ENCODE results near the gene DLX3.
A peak's percentile ranks its signal among the peaks of the same experiment; 100 is the strongest.

The DLX3 gene

DNA sequence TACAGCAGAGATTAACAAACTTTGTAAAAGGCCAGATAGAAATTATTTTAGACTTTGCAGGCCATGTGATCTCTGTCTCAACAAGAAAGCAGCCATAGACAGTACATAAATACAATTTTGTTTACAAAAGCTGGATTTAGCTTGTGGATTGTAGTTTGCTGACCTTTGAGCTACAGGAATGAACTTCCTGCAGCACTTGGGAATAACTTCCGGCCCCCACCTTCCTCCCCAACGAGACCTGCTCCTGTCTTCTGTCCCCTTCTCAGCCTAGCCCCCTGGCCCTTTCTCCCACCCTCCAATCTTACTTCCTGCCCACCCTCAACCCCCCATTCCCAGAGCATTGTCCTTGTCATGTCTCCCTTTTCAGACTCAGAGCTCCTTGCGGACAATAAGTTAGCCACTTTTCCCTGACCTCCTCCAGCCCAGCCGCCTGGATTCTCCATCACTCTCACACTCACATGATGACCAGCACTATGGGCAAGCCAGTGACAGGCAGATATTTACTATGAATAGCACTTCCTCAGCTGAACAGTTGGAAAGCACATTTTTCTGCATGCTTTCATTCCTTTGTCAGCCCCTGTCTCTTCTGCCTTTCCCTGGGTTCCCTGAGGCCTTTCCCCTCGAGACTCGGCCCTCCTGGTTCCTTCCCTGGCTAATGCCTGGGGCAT, 27.6 kb upstream of the DLX3 start:
- DNase-seq: no peak

DNA sequence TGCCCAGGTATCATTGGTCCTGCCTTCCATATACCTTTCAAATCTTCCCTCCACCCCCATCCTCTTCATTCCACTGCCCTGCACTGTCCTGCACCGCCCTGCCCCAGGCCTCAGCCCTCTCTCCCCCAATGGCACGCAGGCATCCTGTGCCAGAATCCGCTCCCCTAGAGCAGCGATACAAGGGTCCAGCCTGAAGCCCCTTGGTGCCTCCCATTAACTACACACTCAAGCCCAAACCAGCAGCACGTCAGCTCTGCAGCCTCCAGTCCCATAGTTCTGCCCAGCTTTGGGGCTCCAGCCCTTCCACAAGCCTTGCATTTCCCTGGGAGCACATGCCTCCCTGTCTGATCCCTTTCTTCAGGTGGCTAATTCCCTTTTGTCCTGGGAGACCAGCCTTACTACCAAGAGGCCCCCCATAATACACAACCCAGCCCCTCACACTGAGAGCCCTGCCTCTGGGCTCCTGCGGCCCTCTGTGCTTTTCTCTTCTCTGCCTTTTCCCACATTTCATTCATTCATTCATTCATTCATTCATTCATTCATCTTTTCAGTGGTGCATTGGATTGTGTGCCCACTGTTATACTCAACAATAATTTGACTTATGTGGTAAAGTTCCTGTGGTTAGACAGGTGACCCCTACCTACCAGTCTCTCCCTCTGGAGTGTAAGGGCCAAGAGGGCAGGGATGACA, 26.8 kb upstream of the DLX3 start:
- no peak for DNase-seq

DNA sequence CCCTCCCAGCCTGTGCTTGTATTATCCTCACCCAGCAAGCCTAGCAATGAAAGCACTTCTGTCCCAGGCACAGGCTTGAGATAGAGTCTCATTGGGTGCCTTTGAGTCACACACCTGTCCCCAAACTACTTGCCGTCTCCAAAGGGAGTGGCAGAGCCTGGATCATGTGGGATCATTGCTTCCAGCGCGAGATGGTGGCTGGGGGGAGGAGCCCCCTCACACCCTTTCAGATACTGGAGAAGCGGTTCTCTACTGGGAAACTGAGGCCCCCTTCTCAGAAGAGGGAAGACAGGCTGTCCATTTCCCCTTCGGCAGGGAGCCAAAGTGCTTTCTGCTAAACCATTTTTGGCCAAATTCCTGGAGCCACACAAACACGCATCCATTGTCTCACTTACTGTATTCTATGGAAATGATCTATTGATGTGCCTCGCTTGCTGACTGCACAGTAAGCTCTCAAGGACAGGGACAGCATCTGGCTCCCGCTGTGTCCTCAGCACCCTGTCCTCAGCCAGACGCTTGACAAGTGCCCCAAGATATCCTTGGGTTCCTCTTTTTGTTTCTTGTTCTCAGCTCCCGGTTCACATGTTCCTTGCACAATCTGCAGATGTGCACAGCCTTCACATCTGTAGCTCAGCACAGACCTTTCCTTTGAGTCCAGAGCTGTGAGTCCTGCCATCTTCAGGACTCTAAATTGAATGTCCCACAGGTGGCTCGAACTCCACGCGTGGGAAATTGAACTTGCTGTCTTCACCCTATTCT, 26.0 kb upstream of the DLX3 start:
- no peak for DNase-seq

DNA sequence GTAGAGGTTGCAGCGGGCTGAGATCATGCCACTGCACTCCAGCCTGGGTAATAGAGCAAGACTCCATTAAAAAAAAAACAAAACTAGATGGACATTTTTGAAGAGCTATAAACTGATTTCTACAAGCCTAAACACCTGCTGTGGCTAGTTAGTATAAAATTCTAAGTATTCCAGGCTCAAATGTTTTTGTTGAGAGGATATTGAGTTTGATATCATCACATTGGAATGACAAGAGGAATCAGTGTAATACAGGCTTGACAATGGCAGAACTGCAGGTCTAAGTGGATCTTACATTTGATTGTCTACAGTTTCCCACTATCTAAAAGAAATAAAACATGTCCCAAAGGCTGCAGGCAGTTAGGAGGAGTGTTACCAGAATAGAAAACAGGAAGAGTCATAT, 23.9 kb upstream of the DLX3 start:
- DNase-seq: no peak

DNA sequence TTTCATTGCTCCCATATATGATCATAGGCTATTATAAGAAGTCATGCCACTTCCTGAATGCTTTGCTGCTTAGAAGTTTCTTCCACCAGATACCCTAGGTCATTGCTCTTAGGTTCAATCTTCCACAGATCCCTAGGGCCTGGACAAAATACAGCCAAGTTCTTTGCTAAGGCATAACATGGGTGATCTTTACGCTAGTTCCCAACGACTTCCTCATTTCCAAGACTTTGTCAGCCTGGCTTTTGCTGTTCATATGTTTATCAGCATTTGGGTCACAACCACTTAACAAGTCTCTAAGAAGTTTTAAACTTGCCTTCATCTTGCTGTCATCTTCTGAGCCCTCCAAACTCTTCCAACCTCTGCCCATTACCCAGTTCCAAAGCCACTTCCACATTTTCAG, 20.1 kb upstream of the DLX3 start:
- no peak for DNase-seq

DNA sequence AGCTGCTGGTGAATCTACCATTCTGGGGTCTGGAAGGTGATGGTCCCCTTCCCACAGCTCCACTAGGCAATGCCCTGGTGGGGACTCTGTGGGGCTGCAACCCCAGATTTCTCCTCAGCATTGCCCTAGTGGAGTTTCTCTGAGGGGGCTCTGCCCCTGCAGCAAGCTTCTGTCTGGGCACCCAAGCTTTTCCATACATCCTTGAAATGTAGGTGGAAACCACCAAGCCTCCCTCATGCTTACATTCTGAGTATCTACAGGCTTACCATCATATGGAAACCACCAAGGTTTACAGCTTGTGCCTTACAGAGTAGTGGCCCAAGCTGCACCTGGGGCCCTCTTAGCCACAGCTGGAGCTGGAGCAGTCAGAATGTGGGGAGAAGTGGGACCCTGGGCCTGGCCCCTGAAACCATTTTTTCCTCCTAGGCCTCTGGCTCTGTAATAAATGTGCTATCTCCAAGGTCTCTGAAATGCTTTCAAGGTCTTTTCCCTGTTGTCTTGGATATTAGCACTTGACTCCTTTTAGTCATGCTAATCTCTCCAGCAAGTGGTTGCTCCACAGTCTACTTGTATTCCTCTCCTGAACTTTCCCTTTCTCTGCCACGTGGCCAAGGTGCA, 19.6 kb upstream of the DLX3 start:
- DNase-seq: no peak

DNA sequence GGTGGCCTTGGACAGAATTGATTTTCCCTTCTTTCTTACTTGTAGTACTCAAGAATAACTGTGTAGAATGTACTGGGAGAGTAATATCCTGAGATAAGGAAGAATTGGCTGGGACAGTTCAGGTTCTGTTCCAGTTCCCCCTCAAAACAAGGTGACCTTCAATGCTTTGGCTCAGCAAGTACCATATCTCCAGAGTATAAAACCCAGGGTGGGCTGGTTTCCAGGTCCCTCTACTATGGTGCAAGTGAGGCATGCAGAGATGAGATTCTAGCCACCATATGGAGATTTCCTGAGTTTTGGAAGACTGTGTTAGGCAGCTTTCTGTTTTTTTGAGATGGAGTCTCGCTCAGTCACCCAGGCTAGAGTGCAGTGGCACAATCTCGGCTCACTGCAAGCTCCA, 18.1 kb upstream of the DLX3 start:
- DNase-seq: no peak

DNA sequence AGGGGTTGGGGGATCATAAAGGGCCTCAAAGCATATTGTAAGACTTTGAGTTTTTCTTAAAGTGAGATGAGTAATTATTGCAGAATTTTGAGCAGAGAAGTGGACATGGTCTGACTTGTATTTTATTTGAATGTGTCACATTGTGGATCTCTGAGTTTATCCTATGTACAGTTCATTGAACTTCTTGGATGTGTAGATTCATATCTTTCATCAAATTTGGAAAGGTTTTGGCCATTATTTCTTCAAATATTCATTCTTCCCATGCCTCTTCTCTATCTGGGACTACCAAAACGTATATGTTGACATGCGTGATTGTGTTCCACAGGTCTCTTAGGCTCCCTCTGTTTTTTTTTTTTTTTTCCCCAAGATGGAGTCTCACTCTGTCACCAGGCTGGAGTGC, 14.3 kb upstream of the DLX3 start:
- no peak for DNase-seq

DNA sequence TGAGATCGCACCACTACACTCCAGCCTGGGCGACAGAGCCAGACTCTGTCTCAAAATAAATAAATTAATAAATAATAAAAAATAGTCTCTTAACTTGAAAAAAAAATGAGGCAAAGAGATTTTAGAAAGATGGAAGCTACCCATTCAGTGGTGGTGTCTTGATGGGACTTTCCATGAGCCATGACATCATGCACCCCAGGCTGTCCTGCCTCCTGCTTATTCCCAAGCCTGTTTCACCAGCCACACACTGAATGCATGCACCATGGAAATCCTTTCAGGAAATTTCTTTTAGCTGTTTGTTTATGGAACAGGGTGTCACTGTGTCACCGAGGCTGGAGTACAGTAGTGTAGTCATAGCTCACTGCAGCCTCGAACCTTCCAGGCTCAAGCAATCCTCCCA, 8.9 kb upstream of the DLX3 start:
- no peak for DNase-seq

DNA sequence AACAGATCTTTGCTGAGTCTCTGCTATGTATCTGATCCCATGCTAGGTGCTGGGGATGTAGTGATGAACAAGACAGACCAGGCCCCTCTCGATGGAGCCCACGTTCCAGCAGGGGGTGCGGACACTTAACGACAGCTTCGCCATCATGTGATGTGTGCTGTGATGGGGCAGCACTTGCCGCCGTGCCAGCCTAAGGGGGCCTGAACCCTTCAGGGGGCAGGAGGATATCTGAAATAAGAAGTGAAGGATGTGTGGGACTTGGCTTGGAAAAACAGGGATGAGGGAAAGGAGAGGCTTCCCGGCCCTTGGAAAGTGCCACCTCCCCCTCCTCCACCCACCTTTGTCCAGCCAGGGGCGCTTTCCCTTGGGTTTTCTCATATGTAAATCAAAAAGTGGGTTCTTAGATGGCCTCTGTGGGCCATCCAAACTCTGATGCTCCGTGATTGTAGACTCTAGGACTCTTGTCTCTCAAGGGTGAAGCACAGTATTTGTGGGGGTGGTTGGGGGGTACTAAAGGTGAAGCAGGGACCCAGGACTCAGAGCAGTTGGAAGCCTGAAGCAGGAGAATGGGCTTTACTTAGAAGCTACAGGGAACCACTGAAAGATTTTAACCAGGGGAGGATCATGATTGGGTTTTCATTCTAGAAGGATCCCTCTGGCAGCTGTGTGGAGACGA, 4.0 kb upstream of the DLX3 start:
- DNase-seq: no peak

DNA sequence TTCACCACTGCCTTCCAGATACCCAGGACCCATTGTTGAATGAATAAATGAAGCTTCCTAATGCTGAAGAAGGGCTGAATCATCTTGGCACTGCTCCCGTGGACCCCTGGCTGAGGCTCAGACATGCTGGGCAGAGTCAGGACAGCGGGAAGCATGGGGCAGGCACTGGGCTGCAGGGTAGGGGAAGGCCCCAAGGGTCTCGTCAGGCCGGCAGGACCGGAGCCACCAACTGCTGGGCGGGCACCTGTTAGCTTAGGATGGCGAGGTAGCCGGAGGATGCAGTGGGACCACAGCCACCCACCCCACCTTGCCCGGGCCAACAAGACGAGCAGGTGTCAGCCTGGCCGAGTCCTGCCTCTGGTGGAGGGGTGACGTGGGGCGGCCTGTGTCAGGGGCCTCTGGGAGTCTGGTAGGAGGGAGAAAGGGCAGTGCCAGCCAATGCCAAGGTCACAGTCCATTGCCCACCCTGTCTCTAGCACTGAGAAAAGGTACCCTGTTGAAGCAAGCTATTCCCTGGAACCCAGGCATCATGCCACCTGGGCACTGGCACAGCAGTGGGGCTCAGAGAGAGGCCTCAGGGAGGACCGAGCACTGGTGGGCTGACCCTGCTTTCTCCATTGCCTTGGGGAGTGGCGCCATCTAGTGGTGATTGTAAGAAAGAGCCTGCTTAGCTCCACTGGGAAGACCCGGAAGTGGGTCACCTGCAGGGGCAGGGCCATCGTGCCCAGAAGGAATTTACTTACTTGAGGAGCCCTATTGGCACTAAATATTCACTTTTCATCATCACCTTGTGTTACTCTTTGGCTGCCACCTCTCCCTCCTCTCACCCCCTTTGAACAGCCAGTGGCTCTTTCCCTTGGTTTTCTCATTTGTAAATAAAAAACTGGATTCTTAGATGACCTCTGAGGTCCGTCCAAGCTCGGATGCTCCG, 3.0 kb upstream of the DLX3 start:
- DNase-seq: peak; percentile 92

DNA sequence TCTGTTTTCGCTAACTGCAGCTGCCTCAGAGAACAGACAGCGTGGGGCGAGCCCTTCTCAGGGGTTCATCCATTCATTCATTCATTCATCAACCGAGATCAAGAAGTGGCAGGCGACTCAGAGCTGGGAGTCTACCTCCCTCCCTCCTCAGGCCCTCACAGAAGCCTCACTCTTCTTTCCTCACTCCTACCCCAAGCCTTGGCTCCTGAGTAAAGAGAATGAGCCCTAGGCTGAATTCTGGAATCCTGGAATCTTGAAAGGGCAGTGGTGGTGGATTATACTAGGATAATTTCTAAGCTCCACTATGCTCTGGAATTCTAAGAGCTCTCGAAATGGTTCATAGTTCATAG, 2.3 kb upstream of the DLX3 start:
- DNase-seq: no peak

DNA sequence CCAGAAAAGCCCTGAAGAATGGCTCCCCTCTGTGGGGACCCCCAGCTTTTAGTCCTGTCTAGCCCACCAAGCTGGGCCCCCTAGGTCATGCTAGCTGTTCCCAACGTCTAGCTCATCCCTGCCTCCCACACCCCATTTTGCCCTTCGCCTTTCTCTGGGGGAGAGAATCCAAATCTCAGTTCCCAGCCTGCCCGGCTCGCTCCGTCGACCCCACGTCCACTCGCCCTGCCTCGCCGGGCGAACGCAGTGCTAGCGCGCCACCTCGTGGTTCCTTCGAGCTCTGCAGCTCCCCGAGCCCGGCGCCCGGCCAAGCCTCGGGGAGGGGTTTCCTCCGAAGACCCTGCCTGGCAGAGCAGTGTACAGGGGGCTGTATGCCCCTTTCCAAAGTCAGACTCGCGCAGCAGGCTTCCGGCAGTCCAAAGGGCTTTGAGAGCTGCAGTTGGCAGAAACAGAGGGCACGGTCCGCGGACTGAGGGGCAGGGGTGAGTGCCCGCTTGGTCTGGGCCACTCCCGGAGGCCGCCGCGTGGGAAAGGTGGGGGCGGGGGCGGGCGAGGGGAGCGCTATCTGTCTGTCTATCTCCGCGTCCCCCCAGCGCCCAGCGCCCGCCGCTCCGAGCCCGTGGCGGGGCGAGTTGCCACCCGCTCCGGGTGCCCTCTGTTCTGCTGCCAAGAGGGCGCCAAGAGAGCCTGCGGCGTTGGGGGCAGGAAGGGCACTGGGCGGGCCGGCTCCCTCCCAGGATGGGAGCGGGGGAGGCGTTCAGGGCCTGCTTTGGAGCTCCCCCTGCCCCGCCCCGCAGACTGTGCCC, 1.7 kb upstream of the DLX3 start:
- peak; percentile 72 for DNase-seq

DNA sequence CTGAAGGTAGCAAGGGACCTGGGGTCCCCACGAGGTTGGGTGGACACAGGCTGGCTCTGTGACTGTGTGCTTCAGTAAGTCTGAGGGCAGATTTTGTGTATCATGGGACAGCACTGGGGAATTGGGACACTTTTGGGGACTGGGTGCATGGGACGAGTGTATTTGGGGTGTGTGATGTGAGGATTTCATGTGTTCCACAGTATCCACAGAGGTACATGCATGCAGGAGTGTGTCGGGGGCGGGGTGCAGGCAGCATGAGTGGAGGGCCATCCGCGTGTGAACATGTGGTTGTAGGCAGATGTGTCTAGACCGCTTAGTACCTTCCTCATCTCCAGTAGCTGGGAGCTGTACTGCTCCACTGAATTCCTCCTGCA, 1.1 kb upstream of the DLX3 start:
- DNase-seq: no peak

DNA sequence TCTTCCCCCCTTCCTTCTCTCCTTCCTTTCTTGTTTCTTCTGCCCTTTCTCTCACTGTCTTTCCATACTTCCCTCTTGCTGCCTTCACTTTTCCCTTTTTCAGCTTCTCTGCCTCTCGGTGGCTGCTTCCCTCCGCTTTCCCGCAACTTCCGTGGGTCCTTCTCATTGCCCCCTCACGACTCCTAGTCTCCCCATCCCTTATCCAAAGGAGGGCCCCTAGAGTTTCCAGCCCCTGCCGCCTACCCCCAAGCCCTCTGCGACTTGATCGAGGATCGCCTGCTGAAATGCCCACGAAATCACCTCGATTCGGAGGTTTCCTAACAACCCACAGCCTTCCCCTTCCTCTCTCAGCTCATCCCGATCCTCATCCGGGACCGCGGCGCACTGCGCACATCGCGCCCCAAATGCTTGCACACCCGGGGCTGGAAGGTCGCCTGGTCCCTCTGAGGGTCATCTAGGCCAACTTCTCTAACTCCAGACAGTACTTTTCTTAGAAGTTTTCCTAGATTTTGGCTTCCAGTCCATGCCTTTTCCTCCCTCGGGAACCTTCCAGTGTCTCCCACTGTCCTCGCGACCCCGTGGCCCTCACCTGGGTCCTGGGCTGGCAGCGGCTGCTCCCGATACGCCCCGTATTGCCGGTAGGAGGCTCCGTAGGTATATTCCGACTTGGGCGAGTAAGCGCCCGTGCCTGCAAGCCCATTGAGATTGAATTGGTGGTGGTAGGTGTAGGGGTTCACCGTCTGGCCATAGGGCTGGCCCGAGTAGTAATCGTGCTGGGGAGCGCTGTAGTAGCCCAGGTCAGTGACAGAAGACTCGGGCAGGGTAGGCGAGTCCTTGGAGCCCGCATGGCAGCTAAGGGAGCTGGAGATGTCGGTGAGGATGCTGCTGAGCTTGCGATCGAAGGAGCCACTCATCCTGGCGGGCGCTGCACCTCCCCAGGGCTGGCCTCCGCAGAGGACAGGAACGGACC, 654 bp downstream of the DLX3 start:
- no peak for DNase-seq

DNA sequence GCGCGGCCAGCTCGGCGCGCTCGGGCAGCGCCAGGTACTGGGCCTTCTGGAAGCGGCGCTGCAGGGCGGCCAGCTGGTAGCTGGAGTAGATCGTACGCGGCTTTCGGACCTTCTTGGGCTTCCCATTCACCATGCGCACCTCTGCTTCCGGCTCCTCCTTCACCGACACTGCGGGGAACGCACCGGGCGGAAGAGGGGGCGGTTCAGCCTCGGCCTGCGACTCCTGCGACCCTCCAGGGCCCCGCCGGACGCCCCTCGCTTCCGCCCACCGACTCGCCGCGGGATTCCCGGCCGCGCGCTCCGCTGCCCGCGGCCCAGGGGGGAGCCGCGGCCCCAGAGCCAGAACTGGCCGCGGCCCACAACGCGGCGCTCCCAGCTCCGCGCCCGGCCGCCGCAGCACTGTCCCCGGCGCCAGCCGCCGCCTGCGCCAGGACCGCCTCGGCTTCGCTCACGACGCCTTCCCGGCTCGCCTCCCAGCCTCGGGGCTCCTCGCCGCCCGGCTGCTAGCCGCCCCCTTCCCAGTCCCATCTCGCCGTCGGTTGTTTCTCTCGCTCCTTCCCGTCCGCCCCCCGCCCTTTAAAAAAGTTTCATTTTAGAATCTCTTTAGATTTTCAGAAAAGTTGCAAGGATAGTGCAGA, 1.5 kb downstream of the DLX3 start:
- DNase-seq: no peak

DNA sequence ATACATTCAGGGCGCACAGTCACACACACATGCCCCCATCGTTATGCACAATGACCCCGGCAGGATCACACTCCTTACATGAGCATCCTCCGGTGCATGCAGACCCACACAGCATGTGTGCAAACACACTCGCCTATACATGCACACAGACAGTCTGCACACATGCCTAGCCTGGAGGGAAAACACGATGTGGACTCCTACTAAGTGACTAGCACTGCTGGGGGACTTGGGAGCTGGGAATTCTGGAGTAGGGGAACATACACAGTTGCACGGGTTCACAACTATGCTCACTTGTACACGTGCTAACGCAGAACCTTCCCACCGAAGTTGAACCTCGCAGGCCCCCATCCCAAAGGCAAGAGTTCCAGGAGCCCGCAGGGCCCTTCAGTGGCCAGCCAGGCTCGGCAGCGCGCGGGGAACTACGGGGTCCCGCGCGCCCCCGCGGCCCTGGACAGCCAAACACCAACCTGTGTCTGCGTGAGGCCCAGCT, 2.0 kb downstream of the DLX3 start:
- DNase-seq: no peak

DNA sequence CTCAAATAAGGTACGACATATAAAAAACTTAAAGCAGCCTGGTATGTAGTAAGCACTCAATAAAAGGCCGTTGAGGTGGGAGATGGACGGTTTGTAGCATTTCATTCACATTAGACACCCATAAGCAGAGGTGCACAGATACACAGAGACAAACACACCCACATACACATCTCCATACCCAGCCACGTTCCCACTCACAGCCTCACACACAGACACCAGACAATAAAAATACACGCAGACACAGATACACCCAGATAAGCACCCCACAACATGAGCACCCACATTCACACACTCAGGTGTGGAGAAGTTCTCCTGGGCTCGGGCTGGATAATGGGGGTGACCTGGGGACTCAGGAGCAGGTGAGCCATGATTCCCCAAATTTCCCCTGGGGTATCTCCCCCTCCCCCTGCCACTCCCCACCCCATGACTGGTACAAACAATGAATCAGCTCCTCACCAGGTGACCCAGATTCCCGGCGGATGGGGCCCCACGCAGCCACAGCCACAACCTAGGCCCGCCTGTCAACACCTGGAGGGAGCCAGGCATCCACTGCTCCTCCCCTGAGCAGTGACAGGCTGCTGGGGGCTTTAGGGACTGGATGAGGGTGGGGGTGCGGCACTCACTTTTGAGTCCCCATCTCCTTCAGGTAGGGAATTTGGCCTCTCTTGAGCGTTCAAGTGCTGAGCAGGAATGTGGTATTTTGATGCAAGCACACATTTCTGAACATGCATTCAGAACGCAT, 2.7 kb downstream of the DLX3 start:
- DNase-seq: no peak

DNA sequence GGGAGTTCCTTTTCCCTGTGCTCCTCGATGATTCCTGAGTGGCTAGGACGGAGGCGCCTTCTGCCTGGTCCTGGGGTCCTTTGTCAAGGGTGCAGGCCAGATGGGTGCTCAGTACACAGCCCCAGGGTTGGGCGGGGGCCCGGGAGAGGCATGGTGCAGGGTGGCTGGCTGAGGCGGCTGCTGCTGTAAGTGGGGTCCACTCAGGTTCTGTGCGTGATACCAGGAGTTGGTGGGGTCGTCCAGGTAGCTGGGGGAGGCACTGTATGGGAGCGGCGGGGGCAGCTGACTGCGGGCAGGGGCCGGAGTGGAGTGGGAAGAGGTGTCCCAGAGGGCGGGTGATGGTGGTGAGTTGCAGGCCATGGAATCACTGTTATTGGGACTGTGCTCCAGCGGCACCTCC, 3.6 kb downstream of the DLX3 start:
- no peak for DNase-seq
